Transverse colon (tissue), 3 donors: ENCODE results near the gene IL17RD.

Source experiments
- CTCF ChIP-seq, 5 experiments: fragments of 200-600 bp in 3 of 5; fragments of 450-650 bp in 2 of 5; sonication (generic) in 3 of 5; IDR thresholded peaks; 1 replicate in 2 of 5; 2 replicates in 3 of 5; pipeline ENCODE4 v1.5.1; 2016 to 2017; ENCODE audit warnings: antibody characterized with exemption in 5 of 5, inconsistent platforms in 3 of 5, mild to moderate bottlenecking in 2 of 5, moderate library complexity in 1 of 5
- EP300 ChIP-seq: sonication (generic); formaldehyde crosslinking; IDR thresholded peaks from one replicate; pipeline ENCODE4 v1.6.1; 2017; ENCODE audit warnings: antibody characterized with exemption, low read depth
- POLR2A ChIP-seq: fragments of 450-650 bp; IDR thresholded peaks from one replicate; pipeline ENCODE4 v1.6.1; 2016; ENCODE audit warnings: antibody characterized with exemption, mild to moderate bottlenecking, moderate library complexity

- TF ChIP-seq CTCF (IDR thresholded peaks at IDR 0.05), result no peak
- no peak for TF ChIP-seq EP300
- no peak for TF ChIP-seq POLR2A
These were observed 38.9 kb downstream of the IL17RD start for GRCh38 chr3:57126244-57126643.
